RCC 7860 (cell line): Measurements from ENCODE around the gene PKM.
"Not testable (repeated sequence)": the region's sequence is repeated elsewhere in the genome, so short reads cannot be mapped to it uniquely, and the experiment has no call there.

ENCODE experiments used
- DNase-seq: peaks from one replicate; pipeline ENCODE4 v3.0.0-alpha.2; 2015; ENCODE audit warnings: low spot score
- FAIRE-seq: peaks from 2 replicates; lab custom pipeline; 2012; peaks lifted over from hg19 to GRCh38; lab: Jason Lieb, UNC

PKM gene

GRCh38 chr15:72231066-72231832, at the start of gene PKM:
Gene PKM (minus strand): TSS chr15:72231190. CDS start chr15:72219097, 12,093 bp downstream.
- FAIRE-seq: no peak
- peak; percentile 88 for DNase-seq

GRCh38 chr15:72280751-72281150, 49.8 kb upstream of the PKM start:
- no peak for DNase-seq
- no peak for FAIRE-seq

GRCh38 chr15:72278737-72279136, 47.7 kb upstream of the PKM start:
- FAIRE-seq: no peak
- DNase-seq: no peak

- no peak for FAIRE-seq
Observed at GRCh38 chr15:72276326-72276700, 45.3 kb upstream of the PKM start.

GRCh38 chr15:72275635-72276325, 44.8 kb upstream of the PKM start:
- not testable (repeated sequence) for FAIRE-seq, DNase-seq

More at GRCh38 chr15:72276326-72276700, 45.3 kb upstream of the PKM start:
- no peak for DNase-seq

- no peak for DNase-seq
- no peak for FAIRE-seq
Observed at GRCh38 chr15:72272997-72273352, 42.0 kb upstream of the PKM start.

GRCh38 chr15:72272213-72272996, 41.4 kb upstream of the PKM start, which contains the start of gene PARP6:
Gene PARP6 (minus strand): TSS chr15:72272554. CDS start chr15:72267477, 5,077 bp downstream.
- FAIRE-seq (peak; percentile 35), DNase-seq (peak; percentile 93)

GRCh38 chr15:72271895-72272212, 40.9 kb upstream of the PKM start:
- DNase-seq: peak; percentile 5
- FAIRE-seq: no peak

GRCh38 chr15:72271221-72271620, 40.2 kb upstream of the PKM start:
- no peak for FAIRE-seq

GRCh38 chr15:72269739-72270138, 38.7 kb upstream of the PKM start:
- DNase-seq (no peak), FAIRE-seq (no peak)

More at GRCh38 chr15:72271221-72271620, 40.2 kb upstream of the PKM start:
- no peak for DNase-seq

GRCh38 chr15:72265031-72265430, 34.0 kb upstream of the PKM start:
- no peak for DNase-seq
- no peak for FAIRE-seq

GRCh38 chr15:72252663-72253299, 21.8 kb upstream of the PKM start:
- FAIRE-seq (no peak), DNase-seq (no peak)

GRCh38 chr15:72249142-72249810, 18.3 kb upstream of the PKM start:
- DNase-seq: no peak
- no peak for FAIRE-seq

- FAIRE-seq: no peak
- no peak for DNase-seq
Observed at GRCh38 chr15:72248514-72248913, 17.5 kb upstream of the PKM start.

GRCh38 chr15:72242775-72243370, 11.9 kb upstream of the PKM start:
- no peak for FAIRE-seq

GRCh38 chr15:72239652-72240051, 8.7 kb upstream of the PKM start:
- DNase-seq: no peak
- FAIRE-seq: no peak

More at GRCh38 chr15:72242775-72243370, 11.9 kb upstream of the PKM start:
- DNase-seq: no peak

- DNase-seq (no peak), FAIRE-seq (no peak)
Observed at GRCh38 chr15:72238586-72238985, 7.6 kb upstream of the PKM start.

- FAIRE-seq (no peak), DNase-seq (no peak)
Observed at GRCh38 chr15:72237853-72238224, 6.8 kb upstream of the PKM start.

- FAIRE-seq (peak; percentile 96), DNase-seq (peak; percentile 91)
Observed at GRCh38 chr15:72237029-72237852, 6.3 kb upstream of the PKM start.
